ENCODE measurements around the gene PKN2. TPM values are rescaled to one million over a fixed set of nuclear protein-coding genes. Genes with fewer than 3 reads are reported as not detected.

The PKN2 gene
- total RNA-seq, 1 experiment from 2014 or later: 32.5 TPM

DNA sequence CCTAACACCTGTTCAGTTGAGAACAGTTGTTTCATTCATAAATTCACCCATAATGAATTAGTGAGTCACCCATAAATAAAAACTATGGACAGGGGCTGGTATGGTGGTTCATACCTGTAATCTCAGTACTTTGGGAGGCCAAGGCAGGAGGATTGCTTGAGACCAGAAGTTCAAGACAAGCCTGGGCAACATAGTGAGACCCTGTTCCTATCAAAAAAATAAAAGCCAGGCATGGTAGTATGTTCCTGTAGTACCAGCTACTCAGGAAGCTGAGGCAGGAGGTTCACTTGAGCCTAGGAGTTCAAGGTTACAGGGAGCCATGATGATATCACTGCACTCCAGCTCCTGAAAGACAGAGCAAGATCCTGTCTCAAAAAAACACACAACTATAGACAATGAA is 128.3 kb downstream of the PKN2 start:
- Histone ChIP-seq H2BK20ac (ENCODE audit: low read depth, low read length, poor library complexity, severe bottlenecking) (no peak overlapping the region), H3K4ac (ENCODE audit: low read depth, low read length) (no peak overlapping the region), H3K79me1 (ENCODE audit: insufficient read depth, low read depth, low read length, poor library complexity, severe bottlenecking) (no peaks in the 10 kb centered on the region), H3K79me2 (ENCODE audit: insufficient read depth, low read length) (no peaks in the 10 kb centered on the region), H3K9ac (ENCODE audit: extremely low read depth, insufficient read length, low read length) (no peak overlapping the region), H4K8ac (replicated peaks; ENCODE audit: insufficient read length, low read depth, low read length) (no peak overlapping the region), H3K23me2 (ENCODE audit: insufficient read length, low read depth, low read length, poor library complexity, severe bottlenecking) (no peaks in the 10 kb centered on the region), H4K20me1 (ENCODE audit: control insufficient read depth, insufficient read depth, insufficient read length) (no peaks in the 10 kb centered on the region), H2BK5ac (ENCODE audit: insufficient read length, low read length) (no peak overlapping the region), H2AFZ (ENCODE audit: low read length) (no peak overlapping the region), H3T11ph (ENCODE audit: low read length) (no peak overlapping the region), H3K9me3 (ENCODE audit: control insufficient read depth, low read depth, low read length) (no peaks in the 10 kb centered on the region), H2BK15ac (ENCODE audit: low read depth, low read length) (no peak overlapping the region), H3K27ac (ENCODE audit: insufficient read length, low read depth, low read length) (no peak overlapping the region), H3K14ac (ENCODE audit: insufficient read depth, low read length) (no peak overlapping the region), H3K18ac (ENCODE audit: insufficient read length, low read depth, low read length) (no peak overlapping the region), H3K4me2 (ENCODE audit: insufficient read depth, insufficient read length, low read length) (no peak overlapping the region), H4K91ac (ENCODE audit: insufficient read length, low read depth, low read length) (no peak overlapping the region), H3K27me3 (ENCODE audit: insufficient read depth, low read length) (no peaks in the 10 kb centered on the region), H2AK5ac (ENCODE audit: insufficient read length, low read length) (no peak overlapping the region), H3K23ac (ENCODE audit: insufficient read length, low read depth, low read length) (no peak overlapping the region), H2BK12ac (ENCODE audit: insufficient read length, low read depth, low read length) (no peak overlapping the region), H4K5ac (ENCODE audit: insufficient read length, low read depth, low read length) (no peak overlapping the region), H3K4me1 (ENCODE audit: insufficient read depth, low read length) (no peaks in the 10 kb centered on the region), H2BK120ac (ENCODE audit: low read depth, low read length, poor library complexity, severe bottlenecking) (no peak overlapping the region), H3K56ac (ENCODE audit: insufficient read length, low read depth, low read length) (no peak overlapping the region)
- Mint-ChIP-seq H3K4me3 (no peak overlapping the region), H3K9me3 (no peaks in the 10 kb centered on the region), H3K27me3 (ENCODE audit: low read depth) (no peaks in the 10 kb centered on the region), H3K36me3 (ENCODE audit: insufficient read depth in 1 of 3, low read depth in 3 of 3) (peaks cover 12 to 29% (median 22%) of the 10 kb centered on the region in 3 experiments), H3K27ac (peak overlapping the region in 1 of 3 experiments; percentile 7; a peak in 1 of 7 replicates), H3K4me1 (no peaks in the 10 kb centered on the region)
- DNase-seq: no peak
- TF ChIP-seq, protein P1, sequence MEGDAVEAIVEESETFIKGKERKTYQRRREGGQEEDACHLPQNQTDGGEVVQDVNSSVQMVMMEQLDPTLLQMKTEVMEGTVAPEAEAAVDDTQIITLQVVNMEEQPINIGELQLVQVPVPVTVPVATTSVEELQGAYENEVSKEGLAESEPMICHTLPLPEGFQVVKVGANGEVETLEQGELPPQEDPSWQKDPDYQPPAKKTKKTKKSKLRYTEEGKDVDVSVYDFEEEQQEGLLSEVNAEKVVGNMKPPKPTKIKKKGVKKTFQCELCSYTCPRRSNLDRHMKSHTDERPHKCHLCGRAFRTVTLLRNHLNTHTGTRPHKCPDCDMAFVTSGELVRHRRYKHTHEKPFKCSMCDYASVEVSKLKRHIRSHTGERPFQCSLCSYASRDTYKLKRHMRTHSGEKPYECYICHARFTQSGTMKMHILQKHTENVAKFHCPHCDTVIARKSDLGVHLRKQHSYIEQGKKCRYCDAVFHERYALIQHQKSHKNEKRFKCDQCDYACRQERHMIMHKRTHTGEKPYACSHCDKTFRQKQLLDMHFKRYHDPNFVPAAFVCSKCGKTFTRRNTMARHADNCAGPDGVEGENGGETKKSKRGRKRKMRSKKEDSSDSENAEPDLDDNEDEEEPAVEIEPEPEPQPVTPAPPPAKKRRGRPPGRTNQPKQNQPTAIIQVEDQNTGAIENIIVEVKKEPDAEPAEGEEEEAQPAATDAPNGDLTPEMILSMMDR (conservative IDR thresholded peaks at IDR 0.05): no peak
